GM12873 (cell line): ENCODE data around the gene PCYT2.

ENCODE experiments used
- CTCF ChIP-seq: IDR thresholded peaks from 2 replicates; pipeline ENCODE4 v1.5.1; 2012; ENCODE audit warnings: low read depth, mild to moderate bottlenecking, moderate library complexity, low read length, control low read depth; ENCODE audit not compliant: insufficient read depth; ENCODE audit errors: missing control alignments

Gene PCYT2

GRCh38 chr17:81905424-81905875 is 5.7 kb downstream of the PCYT2 start:
- no peak for TF ChIP-seq CTCF

- no peak for TF ChIP-seq CTCF
Observed at GRCh38 chr17:81904600-81905423, 6.4 kb downstream of the PCYT2 start.

- TF ChIP-seq CTCF, result no peak
Observed at GRCh38 chr17:81903896-81904599, 7.2 kb downstream of the PCYT2 start.

GRCh38 chr17:81903415-81903831 is 7.8 kb downstream of the PCYT2 start:
- TF ChIP-seq CTCF, result no peak

GRCh38 chr17:81902653-81903414 is 8.4 kb downstream of the PCYT2 start:
- TF ChIP-seq CTCF, result no peak

GRCh38 chr17:81902023-81902652 is 9.1 kb downstream of the PCYT2 start, which contains the start of gene NPB:
Gene NPB, plus strand, starts transcription at chr17:81902238. Its CDS starts 40 bp downstream, at chr17:81902278.
- TF ChIP-seq CTCF, result no peak
